SU-DHL-6 (cell line): ENCODE measurements around the gene SKI.

ENCODE experiments used
- H2AFZ ChIP-seq: fragments of 200-600 bp; sonication (generic); 2 replicates; pipeline ENCODE4 v1.6.1; 2014; ENCODE audit warnings: low read depth, mild to moderate bottlenecking, moderate library complexity, mixed read lengths, antibody characterized with exemption, low read length; ENCODE audit not compliant: severe bottlenecking
- H3F3A ChIP-seq: fragments of 200-600 bp; shearing (Covaris generic); 2 replicates; pipeline ENCODE4 v1.6.0; 2016; ENCODE audit warnings: antibody characterized with exemption, mild to moderate bottlenecking; ENCODE audit not compliant: insufficient read depth
- H3K27ac ChIP-seq: fragments of 200-600 bp; sonication (generic); 2 replicates; pipeline ENCODE4 v1.5.1; 2016; ENCODE audit warnings: low read depth, mild to moderate bottlenecking, low read length, moderate library complexity, mixed read lengths
- H3K27me3 ChIP-seq: fragments of 200-600 bp; sonication (generic), shearing (Covaris generic); 2 replicates; pipeline ENCODE4 v1.6.0; 2014; ENCODE audit warnings: mild to moderate bottlenecking, low read length
- H3K36me3 ChIP-seq: fragments of 200-600 bp; sonication (generic); 2 replicates; pipeline ENCODE4 v1.6.1; 2014; ENCODE audit warnings: mild to moderate bottlenecking, low read length, mixed read lengths
- H3K4me2 ChIP-seq: fragments of 300-600, 200-600 bp; shearing (Covaris generic), sonication (generic); 2 replicates; pipeline ENCODE4 v1.6.0; 2014; ENCODE audit warnings: low read length, low read depth, mild to moderate bottlenecking; ENCODE audit not compliant: poor library complexity, severe bottlenecking
- H3K4me3 ChIP-seq: fragments of 200-600 bp; sonication (generic); 2 replicates; pipeline ENCODE4 v1.5.1; 2014; ENCODE audit warnings: antibody characterized with exemption, low read length, mild to moderate bottlenecking, mixed read lengths; ENCODE audit not compliant: insufficient read depth, poor library complexity, severe bottlenecking
- H3K79me2 ChIP-seq: fragments of 200-600 bp; sonication (generic); 2 replicates; pipeline ENCODE4 v1.6.1; 2014; ENCODE audit warnings: mild to moderate bottlenecking, low read length, moderate library complexity; ENCODE audit not compliant: insufficient read depth
- H3K9ac ChIP-seq: fragments of 200-600 bp; sonication (generic); 2 replicates; pipeline ENCODE4 v1.7.0; 2014; ENCODE audit warnings: mild to moderate bottlenecking, low read length
- H3K9me2 ChIP-seq: fragments of 200-600 bp; sonication (generic); replicated peaks from 2 replicates; pipeline ENCODE4 v1.6.1; 2014; ENCODE audit warnings: low read length; ENCODE audit not compliant: insufficient read depth
- H3K9me3 ChIP-seq: fragments of 200-600 bp; sonication (generic); 2 replicates; pipeline ENCODE4 v1.6.1; 2014; ENCODE audit warnings: low read length, mixed read lengths; ENCODE audit not compliant: insufficient read depth
- H4K20me1 ChIP-seq: fragments of 200-600 bp; sonication (generic); 2 replicates; pipeline ENCODE4 v1.6.1; 2014; ENCODE audit warnings: low read depth, mild to moderate bottlenecking, antibody characterized with exemption, low read length, moderate library complexity, mixed read lengths
- CTCF ChIP-seq: fragments of 200-600 bp; sonication (generic); IDR thresholded peaks from one replicate; pipeline ENCODE4 v1.5.1; 2017; ENCODE audit warnings: antibody characterized with exemption, mild to moderate bottlenecking, low read length, moderate library complexity; ENCODE audit not compliant: insufficient read depth, poor library complexity, severe bottlenecking
- EZH2phosphoT487 ChIP-seq: fragments of 200-600 bp; sonication (generic), shearing (Covaris generic); conservative IDR thresholded peaks from 2 replicates; pipeline ENCODE4 v1.6.1; 2018; ENCODE audit warnings: mild to moderate bottlenecking, antibody characterized with exemption, low read length, moderate library complexity, mixed read lengths

Gene SKI

GRCh38 chr1:2358651-2359640 lies 130.8 kb downstream of the SKI start:
- no peak overlapping the region for H3K27ac ChIP-seq
- TF ChIP-seq CTCF: no peak
- no peak for TF ChIP-seq EZH2phosphoT487
- no peak overlapping the region for H3K4me2 ChIP-seq
- no peaks in the 10 kb centered on the region for H3K9me2 ChIP-seq
- no peak overlapping the region for H2AFZ ChIP-seq
- H3K9me3 ChIP-seq: no peaks in the 10 kb centered on the region
- H3K36me3 ChIP-seq: no peaks in the 10 kb centered on the region
- no peak overlapping the region for H3K9ac ChIP-seq
- no peaks in the 10 kb centered on the region for H3K79me2 ChIP-seq
- H4K20me1 ChIP-seq: no peaks in the 10 kb centered on the region
- no peak overlapping the region for H3K4me3 ChIP-seq
- no peaks in the 10 kb centered on the region for H3F3A ChIP-seq
- H3K27me3 ChIP-seq: no peaks in the 10 kb centered on the region
